ENCODE results near the gene PTPRD.

PTPRD gene

GRCh38 chr9:9585920-9586319 lies 1026.9 kb downstream of the PTPRD start:
- no peak overlapping the region for H3K4me3 ChIP-seq (ENCODE audit: low read depth, low read length)
- no peak for TF ChIP-seq CTCF (IDR thresholded peaks at IDR 0.05; ENCODE audit: low read depth, low read length, missing control alignments)
- in situ Hi-C loops (cut with HindIII; ENCODE audit: low sequenced_read_pairs): no loop called here
- DNase-seq (ENCODE audit: low read depth): no peak

GRCh38 chr9:9574080-9574479 lies 1038.7 kb downstream of the PTPRD start:
- TF ChIP-seq CTCF (IDR thresholded peaks at IDR 0.05; ENCODE audit: low read depth, low read length, missing control alignments): no peak
- no peak for DNase-seq (ENCODE audit: low read depth)
- in situ Hi-C loops (cut with HindIII; ENCODE audit: low sequenced_read_pairs): no loop called here
- no peak overlapping the region for H3K4me3 ChIP-seq (ENCODE audit: low read depth, low read length)

- DNase-seq (ENCODE audit: low read depth): no peak
- in situ Hi-C loops (cut with HindIII; ENCODE audit: low sequenced_read_pairs): no loop called here
- no peak for TF ChIP-seq CTCF (IDR thresholded peaks at IDR 0.05; ENCODE audit: low read depth, low read length, missing control alignments)
- H3K4me3 ChIP-seq (ENCODE audit: low read depth, low read length): no peak overlapping the region
Observed at GRCh38 chr9:9565700-9566099, 1047.1 kb downstream of the PTPRD start.

- no peak for DNase-seq (ENCODE audit: low read depth)
- in situ Hi-C loops (cut with HindIII; ENCODE audit: low sequenced_read_pairs): no loop called here
- TF ChIP-seq CTCF (IDR thresholded peaks at IDR 0.05; ENCODE audit: low read depth, low read length, missing control alignments): no peak
- no peak overlapping the region for H3K4me3 ChIP-seq (ENCODE audit: low read depth, low read length)
Observed at GRCh38 chr9:9563817-9564216, 1049.0 kb downstream of the PTPRD start.

- no peak overlapping the region for H3K4me3 ChIP-seq (ENCODE audit: low read depth, low read length)
- in situ Hi-C loops (cut with HindIII; ENCODE audit: low sequenced_read_pairs): no loop called here
- TF ChIP-seq CTCF (IDR thresholded peaks at IDR 0.05; ENCODE audit: low read depth, low read length, missing control alignments): no peak
- DNase-seq (ENCODE audit: low read depth): no peak
Observed at GRCh38 chr9:9560382-9561035, 1052.3 kb downstream of the PTPRD start.

- no peak overlapping the region for H3K4me3 ChIP-seq (ENCODE audit: low read depth, low read length)
- in situ Hi-C loops (cut with HindIII; ENCODE audit: low sequenced_read_pairs): no loop called here
Observed at GRCh38 chr9:9558907-9559306, 1053.9 kb downstream of the PTPRD start.

More at GRCh38 chr9:9558907-9559306, 1053.9 kb downstream of the PTPRD start:
- TF ChIP-seq CTCF (IDR thresholded peaks at IDR 0.05; ENCODE audit: low read depth, low read length, missing control alignments): no peak
- DNase-seq (ENCODE audit: low read depth): no peak
